GM18870 (cell line): ENCODE results near the gene FIG4.
"Not testable (repeated sequence)": the region's sequence is repeated elsewhere in the genome, so short reads cannot be mapped to it uniquely, and the experiment has no call there.

Source experiments
- ATAC-seq: cut with Tn5 transposase; IDR thresholded peaks from one replicate; pipeline ENCODE4 v1.9.1; 2021; ENCODE audit warnings: moderate library complexity; ENCODE audit not compliant: unreplicated experiment

The FIG4 gene

GRCh38 chr6:109690737-109691621, at the start of gene FIG4, which contains the start of gene AK9:
Gene FIG4, plus strand, starts transcription at chr6:109691296. Its CDS starts 140 bp downstream, at chr6:109691436.
Gene AK9, minus strand, starts transcription at chr6:109691202. Its CDS starts 15,457 bp downstream, at chr6:109675745.
- peak; percentile 88 for ATAC-seq

GRCh38 chr6:109644131-109644530, 47.0 kb upstream of the FIG4 start:
- no peak for ATAC-seq

DNA sequence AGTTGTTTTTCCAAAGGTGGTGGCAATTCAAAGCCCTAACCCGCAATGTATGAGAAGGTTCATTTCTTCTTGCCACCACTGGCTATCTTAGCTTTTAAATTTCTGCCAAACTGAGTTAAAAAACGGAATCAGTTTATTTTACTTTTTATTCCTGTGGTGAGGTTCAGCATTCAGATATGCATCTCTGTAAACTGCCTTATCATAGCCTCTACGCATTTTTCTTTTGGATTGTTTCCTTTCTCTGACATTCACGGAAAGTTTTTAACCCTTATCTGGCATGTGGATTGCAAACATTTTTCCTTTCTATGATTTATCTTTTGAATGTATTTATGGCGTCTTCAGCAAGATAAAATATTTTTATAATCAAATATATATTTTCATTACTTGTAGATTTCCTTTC, 37.8 kb upstream of the FIG4 start:
- no peak for ATAC-seq

GRCh38 chr6:109655761-109656262, 35.3 kb upstream of the FIG4 start:
- no peak for ATAC-seq

GRCh38 chr6:109660526-109661320, 30.4 kb upstream of the FIG4 start:
- ATAC-seq = no peak

DNA sequence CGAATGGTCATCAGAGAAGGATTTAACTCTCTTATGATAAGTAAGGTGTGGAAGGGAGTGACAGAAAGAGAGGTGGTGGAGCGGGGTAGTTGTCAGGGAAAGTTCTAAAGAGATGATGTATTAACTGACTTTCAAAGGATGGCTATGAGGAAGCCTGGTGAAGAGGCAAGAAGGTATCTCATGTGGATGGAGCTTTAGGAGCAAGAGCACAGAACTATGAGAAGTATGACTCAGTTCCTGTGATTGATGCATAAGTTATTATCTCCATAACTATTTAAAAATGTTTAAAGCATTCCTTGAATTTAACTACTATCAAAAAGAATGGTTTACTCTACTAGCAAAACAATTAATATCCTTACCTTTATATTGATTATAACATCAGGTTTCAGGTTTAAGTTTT, 28.9 kb upstream of the FIG4 start:
- no peak for ATAC-seq

- ATAC-seq = no peak
Observed at GRCh38 chr6:109669811-109670210, 21.3 kb upstream of the FIG4 start.

DNA sequence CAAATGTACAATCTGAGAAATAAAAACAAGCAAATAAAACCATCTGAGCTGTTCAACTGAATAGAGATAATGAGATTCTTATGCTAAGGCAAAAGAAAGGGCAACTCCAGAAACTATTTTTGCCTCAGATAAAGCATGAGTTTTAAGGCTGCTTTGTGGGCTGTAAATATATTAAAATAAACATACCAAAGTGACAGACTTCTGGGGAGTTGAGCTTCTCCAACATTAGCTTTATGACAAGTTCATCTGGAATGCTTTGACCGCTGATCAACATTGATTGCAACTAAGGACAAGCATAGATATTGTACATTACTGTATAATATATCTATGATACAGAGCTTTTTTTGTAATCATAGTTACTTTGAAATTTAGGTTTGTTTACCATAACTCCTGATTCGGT, 19.4 kb upstream of the FIG4 start:
- ATAC-seq = no peak

DNA sequence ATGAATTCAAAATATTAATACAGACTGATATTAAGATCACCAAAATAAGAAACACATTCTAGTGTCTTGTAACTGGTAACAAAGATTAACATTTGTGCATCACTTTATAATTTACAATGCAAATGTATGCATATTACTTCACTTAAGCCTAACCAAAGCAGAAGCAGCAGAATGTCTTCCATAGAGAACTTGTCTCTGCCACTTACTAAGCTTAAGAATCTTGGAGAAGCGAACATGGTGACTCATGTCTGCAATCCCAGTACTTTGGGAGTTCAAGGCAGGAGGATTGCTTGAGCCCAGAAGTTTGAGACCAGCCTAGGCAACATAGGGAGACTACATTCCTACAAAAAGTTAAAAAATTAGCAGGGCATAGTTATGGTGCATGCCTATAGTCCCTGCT, 18.9 kb upstream of the FIG4 start:
- ATAC-seq = no peak

DNA sequence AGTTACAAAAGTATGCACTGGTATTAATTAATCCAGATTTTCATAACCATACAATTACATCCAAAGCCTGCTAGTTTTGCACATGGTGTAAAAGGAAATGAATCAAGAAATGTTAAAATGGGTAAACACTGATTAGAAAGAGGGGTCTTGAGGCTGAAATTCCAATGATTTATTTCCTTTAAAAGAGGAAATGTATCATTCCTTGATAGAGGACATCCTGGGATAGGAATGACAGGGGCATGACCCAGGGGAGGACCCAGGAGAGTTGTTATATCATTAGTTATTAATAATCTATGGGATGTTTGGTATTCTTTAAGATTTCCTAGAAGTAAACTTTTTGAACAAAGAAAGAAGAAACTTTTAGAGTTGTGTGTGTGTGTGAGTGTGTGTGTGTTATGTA, 18.3 kb upstream of the FIG4 start:
- no peak for ATAC-seq

DNA sequence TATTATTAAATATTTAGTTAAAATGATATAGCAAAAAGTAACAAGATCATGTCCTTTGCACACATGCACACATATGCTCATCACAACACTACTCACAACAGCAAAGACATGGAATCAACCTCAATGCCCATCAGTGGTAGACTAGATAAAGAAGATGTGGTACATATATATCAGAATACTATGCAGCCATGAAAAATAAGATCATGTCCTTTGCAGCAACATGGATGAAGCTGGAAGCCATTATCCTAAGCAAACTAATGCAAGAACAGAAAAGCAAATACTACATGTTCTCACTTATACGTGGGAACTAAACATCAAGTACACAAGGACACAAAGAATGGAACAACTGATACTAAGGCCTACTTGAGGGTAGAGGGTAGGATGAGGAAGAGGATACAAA, 14.4 kb upstream of the FIG4 start:
- no peak for ATAC-seq

GRCh38 chr6:109678240-109678639, 12.9 kb upstream of the FIG4 start:
- no peak for ATAC-seq

DNA sequence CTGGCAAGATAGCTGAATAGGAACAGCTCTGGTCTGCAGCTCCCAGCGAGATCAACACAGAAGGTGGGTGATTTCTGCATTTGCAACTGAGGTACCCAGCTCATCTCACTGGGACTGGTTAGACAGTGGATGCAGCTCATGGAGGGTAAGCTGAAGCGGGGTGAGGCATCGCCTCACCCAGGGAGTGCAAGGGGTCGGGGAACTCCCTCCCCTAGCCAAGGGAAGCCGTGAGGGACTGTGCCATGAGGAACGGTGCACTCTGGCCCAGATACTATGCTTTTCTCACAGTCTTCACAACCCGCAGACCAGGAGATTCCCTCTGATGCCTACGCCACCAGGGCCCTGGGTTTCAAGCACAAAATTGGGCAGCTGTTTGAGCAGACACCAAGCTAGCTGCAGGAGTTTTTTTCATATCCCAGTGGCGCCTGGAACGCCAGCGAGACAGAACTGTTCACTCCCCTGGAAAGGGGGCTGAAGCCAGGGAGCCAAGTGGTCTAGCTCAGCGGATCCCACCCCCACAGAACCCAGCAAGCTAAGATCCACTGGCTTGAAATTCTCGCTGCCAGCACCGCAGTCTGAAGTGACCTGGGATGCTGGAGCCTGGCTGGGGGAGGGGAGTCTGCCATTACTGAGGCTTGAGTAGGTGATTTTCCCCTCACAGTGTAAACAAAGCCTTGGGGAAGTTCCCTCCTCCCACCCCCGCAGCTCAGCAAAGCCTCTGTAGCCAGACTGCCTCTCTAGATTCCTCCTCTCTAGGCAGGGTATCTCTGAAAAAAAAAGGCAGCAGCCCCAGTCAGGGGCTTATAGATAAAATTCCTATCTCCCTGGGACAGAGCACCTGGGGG, 12.2 kb upstream of the FIG4 start:
- not testable (repeated sequence) for ATAC-seq

GRCh38 chr6:109686566-109687265, 4.4 kb upstream of the FIG4 start:
- no peak for ATAC-seq

- ATAC-seq = no peak
Observed at GRCh38 chr6:109687271-109687761, 3.8 kb upstream of the FIG4 start.

DNA sequence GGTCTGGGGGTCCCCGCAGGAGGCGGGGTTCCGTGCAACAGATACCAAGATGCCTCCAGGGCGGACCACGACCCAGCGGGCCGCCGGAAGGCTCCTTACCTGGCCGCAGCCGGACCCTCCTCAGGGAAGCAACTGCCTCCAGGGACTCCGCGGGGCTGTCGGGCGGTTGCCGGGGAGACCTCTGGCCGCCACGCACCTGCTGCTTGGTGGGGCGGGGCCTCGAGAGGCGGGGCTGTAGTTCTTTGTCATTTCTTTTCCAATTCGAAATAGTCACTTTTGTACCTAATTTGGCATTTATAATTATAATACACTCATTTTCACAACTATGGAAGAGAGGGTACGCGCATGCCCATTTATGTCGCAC, 741 bp upstream of the FIG4 start:
- ATAC-seq = peak; percentile 23

DNA sequence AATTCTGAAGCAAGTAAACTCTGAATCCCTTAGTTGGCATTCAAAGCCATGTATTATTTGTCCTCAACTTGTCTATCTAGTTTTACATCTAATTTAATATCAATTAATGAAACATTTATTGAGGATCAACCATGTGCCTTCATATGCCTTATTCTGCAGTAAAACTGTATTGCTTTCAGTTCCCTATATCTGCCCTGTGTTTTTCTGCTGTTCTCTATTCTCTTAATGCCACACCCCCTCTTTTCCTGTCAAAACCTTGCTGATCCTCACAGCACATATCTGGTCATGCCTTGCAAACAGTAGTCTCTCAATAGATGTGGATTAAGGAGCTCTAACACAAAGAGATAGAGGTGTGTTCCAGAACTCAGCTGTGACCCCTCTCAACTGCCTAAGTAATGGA, 2.0 kb downstream of the FIG4 start:
- ATAC-seq = peak; percentile 37

DNA sequence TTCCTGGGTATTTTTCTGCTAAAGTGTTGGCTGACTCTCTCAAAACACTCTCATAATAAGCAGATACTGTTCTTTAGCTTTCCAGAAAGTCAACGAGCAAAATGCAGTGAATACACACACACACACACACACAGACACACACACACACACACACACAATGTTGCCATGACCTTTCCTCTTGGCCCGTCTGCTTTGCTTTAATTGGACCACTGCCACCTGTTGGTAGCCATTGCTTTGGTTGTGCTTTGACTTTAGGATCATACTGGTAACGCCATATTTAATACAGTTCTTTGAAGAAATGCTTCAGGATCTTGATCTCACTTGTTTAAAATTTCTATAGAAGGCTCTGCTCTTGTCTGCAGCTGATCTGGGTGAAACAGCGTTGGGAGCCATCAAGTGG, 4.4 kb downstream of the FIG4 start:
- no peak for ATAC-seq

DNA sequence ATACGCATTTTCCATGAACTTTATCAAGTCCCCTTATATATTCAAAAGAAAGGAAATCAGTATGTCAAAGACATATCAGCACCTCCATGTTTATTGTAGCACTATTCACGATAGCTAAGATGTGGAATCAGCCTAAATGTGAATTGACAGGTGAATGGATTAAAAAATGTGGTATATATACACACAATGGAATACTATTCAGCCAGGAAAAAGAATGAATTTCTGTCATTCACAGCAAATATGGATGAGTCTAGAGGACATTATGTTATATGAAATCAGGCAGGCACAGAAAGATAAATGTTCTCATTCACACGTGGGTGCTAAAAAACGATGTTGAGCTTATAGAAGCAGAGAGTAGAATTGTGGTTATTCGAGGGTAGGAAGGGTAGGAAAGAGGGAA, 5.3 kb downstream of the FIG4 start:
- ATAC-seq = no peak

DNA sequence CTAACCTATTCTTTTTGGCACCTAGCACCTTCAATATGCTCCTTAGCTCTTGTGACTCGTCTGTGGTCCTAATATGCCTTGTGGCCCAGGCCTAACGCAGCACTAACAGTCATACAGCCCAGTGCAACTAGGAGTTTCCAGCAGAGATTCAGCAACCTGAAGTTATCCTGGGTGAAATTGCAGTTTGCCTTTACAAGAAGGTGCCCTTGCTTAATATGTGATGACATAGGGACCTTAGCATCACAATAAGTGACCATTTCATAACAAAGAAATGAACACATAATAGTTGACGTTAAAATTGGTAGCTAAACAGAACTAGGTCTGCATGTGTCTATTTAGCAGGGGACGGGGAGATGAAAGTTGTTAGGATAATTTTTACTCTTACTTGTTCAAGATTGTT, 10.1 kb downstream of the FIG4 start:
- ATAC-seq = no peak
